Adrenal gland (tissue), 5 donors: Measurements from ENCODE around the gene HBB.

Source experiments
- CTCF ChIP-seq, 6 experiments: fragments of 450-650 bp in 4 of 6; fragments of 200-600 bp in 2 of 6; sonication (generic) in 1 of 6; IDR thresholded peaks; 1 replicate in 5 of 6; 2 replicates in 1 of 6; pipeline versions ENCODE4 v1.5.1 to v1.8.0; 2016 to 2021; ENCODE audit warnings: antibody characterized with exemption in 6 of 6, mild to moderate bottlenecking in 2 of 6, moderate library complexity in 1 of 6
- POLR2A ChIP-seq, 2 donors: fragments of 450-650 bp; IDR thresholded peaks; one replicate each; pipeline ENCODE4 v1.6.1; 2017; ENCODE audit warnings: antibody characterized with exemption in 2 of 2, mild to moderate bottlenecking in 2 of 2, moderate library complexity in 1 of 2
- donor health status: DM: no; HTN: no; CAD: no.

- TF ChIP-seq CTCF (IDR thresholded peaks at IDR 0.05), result no peak
- no peak for TF ChIP-seq POLR2A (IDR thresholded peaks at IDR 0.05)
Observed at GRCh38 chr11:5266609-5267008, 39.7 kb upstream of the HBB start.
